NCI-H2227 treated with DMSO at 0.1 percent for 48 hours (cell line): Measurements from ENCODE around the gene EMD.

Experiments
- DNase-seq: peaks from one replicate; lab custom pipeline; 2025; lab: John Stamatoyannopoulos, UW

The EMD gene

DNA sequence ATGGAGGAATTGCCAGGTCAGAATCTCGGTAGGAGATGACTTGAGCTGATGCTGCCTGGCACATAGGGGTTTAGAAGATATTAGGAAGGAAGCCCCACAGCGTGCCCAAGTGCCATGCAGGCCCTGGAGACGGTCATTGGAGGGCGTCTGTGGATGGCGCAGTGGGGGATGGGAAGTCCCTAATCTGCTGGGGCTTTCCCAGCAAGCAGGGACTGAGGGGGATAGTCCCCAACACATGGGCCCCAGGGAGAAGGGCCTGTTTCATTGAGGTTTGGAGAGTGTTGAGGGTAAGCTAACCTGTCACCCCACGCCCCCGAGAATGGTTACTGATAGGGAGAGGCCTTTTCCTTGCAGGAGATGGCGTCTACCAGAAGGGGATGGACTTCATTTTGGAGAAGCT, 40.1 kb downstream of the EMD start:
- DNase-seq = no peak

DNA sequence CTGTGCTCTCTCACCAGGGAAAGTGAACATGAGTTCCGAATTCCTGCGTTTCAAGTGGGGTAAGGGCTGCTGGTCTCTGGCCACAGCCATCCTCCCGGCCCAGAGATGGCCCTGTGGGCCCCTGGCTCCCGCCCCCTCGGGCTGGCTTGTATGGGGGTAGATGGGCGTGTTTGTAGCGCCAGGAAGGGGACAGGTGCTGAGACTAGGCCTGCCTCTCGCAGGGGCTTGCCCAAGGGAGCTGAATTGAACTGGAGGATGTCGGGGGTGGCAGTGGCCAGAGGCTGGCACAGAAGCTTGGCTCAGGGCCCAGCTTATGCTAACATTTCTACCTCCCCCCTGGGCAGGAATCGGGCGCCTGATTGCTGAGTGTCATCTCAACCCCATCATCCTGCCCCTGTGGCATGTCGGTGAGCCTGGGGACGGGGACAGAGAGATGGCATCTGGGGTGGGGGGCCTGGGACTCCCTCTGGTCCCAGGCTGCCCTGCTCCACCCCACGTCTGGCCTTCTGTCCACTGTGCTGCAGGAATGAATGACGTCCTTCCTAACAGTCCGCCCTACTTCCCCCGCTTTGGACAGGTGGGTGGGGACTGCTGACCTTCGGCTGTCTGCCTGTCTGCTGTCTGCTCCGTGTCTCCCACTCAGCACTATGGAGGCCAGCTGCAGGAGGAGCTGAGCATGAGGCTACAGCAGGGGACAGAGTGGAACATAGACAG, 40.8 kb downstream of the EMD start:
- no peak for DNase-seq

DNA sequence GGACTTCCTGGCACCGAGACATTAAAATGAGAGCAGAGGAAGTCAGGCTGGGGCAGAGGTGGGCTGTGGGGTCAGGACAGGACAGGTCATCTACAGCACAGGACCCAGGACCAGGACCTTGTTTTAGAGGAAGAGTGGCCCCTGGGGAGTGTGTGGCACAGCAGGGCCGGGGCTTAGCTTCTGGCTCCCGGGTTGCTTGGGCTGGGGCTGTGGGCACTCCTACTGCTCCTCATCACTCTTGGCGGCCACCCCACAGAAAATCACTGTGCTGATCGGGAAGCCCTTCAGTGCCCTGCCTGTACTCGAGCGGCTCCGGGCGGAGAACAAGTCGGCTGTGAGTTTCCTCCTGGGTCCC, 41.3 kb downstream of the EMD start:
- DNase-seq = no peak

DNA sequence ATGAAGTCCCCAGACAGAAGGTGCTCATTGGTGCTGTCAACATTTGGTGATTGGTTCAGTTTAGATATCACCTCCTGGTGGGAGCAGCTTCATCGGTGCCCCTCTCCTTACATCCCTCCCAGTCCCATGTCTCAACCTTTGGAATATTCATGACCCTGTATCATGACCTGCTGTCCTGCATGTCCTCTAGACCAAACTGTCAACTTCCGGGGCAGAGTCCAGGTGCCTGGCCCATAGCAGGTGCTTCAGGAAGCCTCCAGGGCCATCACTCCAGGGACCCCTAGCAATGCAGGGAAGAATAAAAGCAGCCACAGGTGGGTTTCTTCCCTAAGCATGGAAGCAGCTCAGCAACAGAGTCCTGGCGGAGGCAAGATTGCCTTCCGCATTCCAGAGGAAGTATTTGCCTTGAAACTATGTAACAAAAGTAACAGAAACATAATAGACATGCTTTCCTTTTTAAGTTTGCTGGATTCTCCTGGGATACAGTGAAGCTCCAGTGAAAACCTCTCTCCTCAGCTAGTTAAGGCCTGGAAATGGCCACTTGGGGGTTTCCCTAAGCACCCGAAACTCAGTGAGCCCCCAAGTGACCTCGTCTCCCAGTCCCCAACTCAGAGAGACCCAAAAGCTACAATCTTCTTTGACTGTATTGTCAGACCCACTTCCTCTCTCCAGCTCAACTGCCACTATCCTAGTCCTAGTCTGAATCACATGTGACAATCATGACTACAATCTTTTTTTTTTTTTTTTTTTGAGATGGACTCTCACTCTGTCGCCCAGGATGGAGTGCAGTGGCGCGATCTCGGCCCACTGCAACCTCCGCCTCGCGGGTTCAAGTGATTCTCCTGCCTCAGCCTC, 48.0 kb downstream of the EMD start:
- no peak for DNase-seq

DNA sequence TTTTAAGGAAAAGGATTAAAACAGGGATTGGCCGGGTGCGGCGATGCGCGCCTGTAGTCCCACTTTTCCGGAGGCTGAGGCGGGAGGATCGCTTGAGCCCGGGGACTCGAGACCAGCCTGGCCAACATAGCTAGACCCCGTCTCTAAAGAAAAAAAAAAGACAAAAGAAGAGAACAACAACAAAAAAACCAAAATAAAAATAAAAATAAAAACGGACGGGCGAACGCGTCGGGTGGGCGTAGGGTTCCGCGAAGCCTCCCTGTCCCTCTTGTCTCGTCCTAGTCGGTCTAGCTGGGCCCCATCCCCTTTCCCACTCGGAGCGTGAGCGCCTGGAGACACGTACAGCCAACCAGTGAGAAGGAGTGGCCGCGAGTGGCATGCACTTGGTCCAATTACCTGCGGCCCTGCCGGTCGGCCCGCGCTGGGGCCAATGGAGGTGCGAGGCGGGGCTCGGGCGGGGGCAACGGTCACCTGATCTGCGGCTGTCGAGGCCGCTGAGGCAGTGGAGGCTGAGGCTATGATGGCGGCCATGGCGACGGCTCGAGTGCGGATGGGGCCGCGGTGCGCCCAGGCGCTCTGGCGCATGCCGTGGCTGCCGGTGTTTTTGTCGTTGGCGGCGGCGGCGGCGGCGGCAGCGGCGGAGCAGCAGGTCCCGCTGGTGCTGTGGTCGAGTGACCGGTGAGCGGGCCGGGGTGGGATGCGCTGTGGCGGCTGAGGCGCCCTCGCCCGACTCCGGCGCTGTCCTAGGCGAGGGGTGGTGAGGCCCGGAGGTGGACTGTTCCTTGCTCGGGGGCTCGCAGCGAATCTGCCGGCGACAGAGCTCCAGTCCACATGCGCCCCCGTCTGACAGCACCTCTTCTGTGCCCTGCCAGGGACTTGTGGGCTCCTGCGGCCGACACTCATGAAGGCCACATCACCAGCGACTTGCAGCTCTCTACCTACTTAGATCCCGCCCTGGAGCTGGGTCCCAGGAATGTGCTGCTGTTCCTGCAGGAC, 49.4 kb downstream of the EMD start, which contains the start of gene ATP6AP1:
ATP6AP1 (plus strand) TSS at position 502 of the 996 bp plus-strand sequence; CDS start at position 518, 16 bp downstream.
- DNase-seq = peak; percentile 82

DNA sequence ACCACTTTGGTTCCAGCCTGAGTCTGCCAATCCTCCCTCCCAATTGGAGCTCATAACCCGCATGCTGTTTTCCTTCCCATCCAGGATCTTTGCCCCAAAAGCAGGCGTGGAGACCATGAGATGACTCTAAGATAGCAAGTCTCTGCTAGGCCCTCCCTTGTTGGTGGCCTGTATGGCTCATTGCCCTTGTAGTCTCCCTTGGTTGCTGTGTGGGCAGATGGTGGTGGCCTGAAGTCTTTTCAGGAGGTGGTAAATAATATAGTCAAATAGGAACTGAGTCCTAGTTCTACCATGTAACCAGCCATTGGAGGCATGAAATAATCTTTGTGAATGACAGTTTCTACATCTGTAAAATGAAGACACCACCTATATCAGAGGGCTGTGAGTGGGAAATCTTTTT, 50.6 kb downstream of the EMD start:
- no peak for DNase-seq

DNA sequence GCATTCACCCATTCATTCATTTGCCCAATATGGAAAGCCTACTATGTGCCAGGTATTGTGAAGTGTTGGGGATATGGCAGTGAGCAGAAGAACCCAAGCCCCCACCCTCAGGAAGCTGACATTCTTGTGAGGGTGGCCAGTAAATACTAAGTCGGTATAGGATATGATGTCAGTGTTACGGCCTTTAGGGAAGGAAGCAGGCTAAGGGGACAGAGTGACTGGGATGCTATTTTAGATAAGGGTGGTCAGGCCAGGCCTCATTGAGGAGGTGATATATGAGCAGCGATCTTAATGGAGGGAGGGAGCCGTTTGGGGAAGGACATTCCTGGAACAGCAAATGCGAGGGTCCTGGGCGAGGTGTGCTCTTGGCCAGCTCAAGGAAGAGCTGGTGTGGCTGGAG, 51.4 kb downstream of the EMD start:
- no peak for DNase-seq

DNA sequence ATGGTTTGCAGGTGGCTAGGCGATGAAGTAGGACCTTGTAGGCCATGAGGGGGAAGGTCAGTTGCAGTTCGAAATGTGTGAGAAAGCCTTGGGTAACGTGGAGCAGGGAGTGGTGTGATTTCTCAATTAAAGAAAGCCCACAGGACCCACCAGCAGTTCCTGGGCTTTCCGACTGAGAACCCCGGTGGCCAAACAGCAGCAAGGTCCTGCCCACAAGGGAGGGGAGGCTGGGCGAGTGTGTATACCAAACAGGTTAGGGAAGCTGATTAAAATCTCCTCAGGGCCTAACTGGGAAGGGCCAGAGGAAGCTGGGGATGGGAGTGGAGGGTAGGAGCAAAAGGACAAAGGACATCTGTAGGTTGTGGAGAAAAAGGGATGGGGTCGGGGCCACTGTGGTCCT, 51.8 kb downstream of the EMD start:
- DNase-seq = no peak
